GM19023 (cell line): Measurements from ENCODE around the gene GABBR2.

Experiments used
- ATAC-seq: cut with Tn5 transposase; IDR thresholded peaks from one replicate; pipeline ENCODE4 v1.9.1; 2021; ENCODE audit warnings: mild to moderate bottlenecking, moderate library complexity; ENCODE audit not compliant: unreplicated experiment

The GABBR2 gene

GRCh38 chr9:98253565-98253964, 455.2 kb downstream of the GABBR2 start:
- ATAC-seq = no peak

GRCh38 chr9:98251551-98251950, 457.2 kb downstream of the GABBR2 start:
- no peak for ATAC-seq

DNA sequence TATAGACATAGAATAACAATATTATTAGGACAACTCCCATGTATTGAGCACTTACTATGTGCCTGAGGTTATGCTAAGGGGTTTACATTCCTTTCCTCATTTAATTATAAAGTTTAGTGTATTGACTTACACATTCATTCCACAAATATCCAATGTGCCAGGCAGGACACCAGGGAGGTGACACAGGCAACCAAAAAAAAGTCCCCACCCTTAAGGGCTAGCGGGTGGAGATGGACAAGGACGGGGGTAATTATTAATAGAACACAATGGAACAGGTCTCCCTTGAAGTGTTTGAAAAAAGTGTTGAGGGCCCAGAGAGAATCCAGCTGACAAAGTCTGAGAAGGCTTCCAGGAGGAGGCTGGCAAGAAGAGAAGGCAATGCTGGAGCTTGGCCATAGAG, 459.0 kb downstream of the GABBR2 start:
- no peak for ATAC-seq

GRCh38 chr9:98248737-98249474, 459.8 kb downstream of the GABBR2 start:
- no peak for ATAC-seq

- ATAC-seq = no peak
Observed at GRCh38 chr9:98247831-98248657, 460.7 kb downstream of the GABBR2 start.

DNA sequence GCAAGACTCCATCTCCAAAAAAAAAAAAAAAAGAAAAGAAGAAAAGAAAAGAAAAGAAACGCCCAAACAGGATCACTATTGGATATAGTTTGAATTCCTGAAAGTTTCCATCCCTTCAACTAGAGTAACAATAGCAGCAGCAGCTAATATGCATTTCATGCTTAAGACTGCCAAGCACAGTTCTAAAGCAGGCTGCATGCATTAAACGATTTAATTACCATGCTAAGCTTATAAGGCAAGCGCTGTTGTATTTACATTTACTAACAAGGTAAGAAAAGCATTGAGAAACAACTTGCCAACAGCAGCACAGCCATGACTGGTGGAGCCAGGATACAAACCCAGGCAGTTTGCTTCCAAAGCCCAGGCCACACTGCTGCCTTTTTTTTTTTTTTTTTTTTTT, 466.3 kb downstream of the GABBR2 start:
- no peak for ATAC-seq

GRCh38 chr9:98241357-98242300, 467.1 kb downstream of the GABBR2 start:
- no peak for ATAC-seq

- no peak for ATAC-seq
Observed at GRCh38 chr9:98240475-98240874, 468.3 kb downstream of the GABBR2 start.
